Pulmonary artery endothelial cell (primary cell): ENCODE results near the gene GALNT14. TPM values are rescaled to one million over a fixed set of nuclear protein-coding genes. Genes with fewer than 3 reads are reported as not detected.

Experiments
- DNase-seq: peaks from one replicate; pipeline ENCODE4 v3.0.0-alpha.2; 2011; ENCODE audit warnings: low read depth, low spot score
- total RNA-seq: library from RNA; depleted of rRNA; stranded (reverse); fragments of >200 nt; gene quantifications from 2 replicates; pipeline ENCODE4 v1.2.3, GENCODE V29; 2014

GALNT14 gene
- total RNA-seq, 1 donor from 2014 or later: not detected

GRCh38 chr2:31016648-31017047, 121.6 kb downstream of the GALNT14 start:
- DNase-seq: no peak

- no peak for DNase-seq
Observed at GRCh38 chr2:31014516-31014915, 123.7 kb downstream of the GALNT14 start.

GRCh38 chr2:31013301-31013700, 124.9 kb downstream of the GALNT14 start:
- DNase-seq: no peak

GRCh38 chr2:31012406-31012805, 125.8 kb downstream of the GALNT14 start:
- no peak for DNase-seq

GRCh38 chr2:31011587-31011986, 126.7 kb downstream of the GALNT14 start:
- DNase-seq: no peak

- no peak for DNase-seq
Observed at GRCh38 chr2:31008561-31009114, 129.6 kb downstream of the GALNT14 start.

- no peak for DNase-seq
Observed at GRCh38 chr2:31004257-31004656, 134.0 kb downstream of the GALNT14 start.

GRCh38 chr2:31003749-31004148, 134.5 kb downstream of the GALNT14 start:
- DNase-seq: no peak

GRCh38 chr2:31002537-31003150, 135.6 kb downstream of the GALNT14 start:
- no peak for DNase-seq

GRCh38 chr2:31000970-31001369, 137.3 kb downstream of the GALNT14 start:
- DNase-seq: no peak

GRCh38 chr2:30998672-30999071, 139.6 kb downstream of the GALNT14 start:
- no peak for DNase-seq

- DNase-seq: no peak
Observed at GRCh38 chr2:30997979-30998378, 140.3 kb downstream of the GALNT14 start.

GRCh38 chr2:30994227-30995056, 143.8 kb downstream of the GALNT14 start:
- DNase-seq: no peak

GRCh38 chr2:30992781-30993180, 145.5 kb downstream of the GALNT14 start:
- no peak for DNase-seq

- DNase-seq: no peak
Observed at GRCh38 chr2:30990671-30991070, 147.6 kb downstream of the GALNT14 start.

GRCh38 chr2:30990176-30990575, 148.1 kb downstream of the GALNT14 start:
- no peak for DNase-seq

- DNase-seq: no peak
Observed at GRCh38 chr2:30989746-30990145, 148.5 kb downstream of the GALNT14 start.

GRCh38 chr2:30987566-30987965, 150.7 kb downstream of the GALNT14 start:
- DNase-seq: no peak

GRCh38 chr2:30986231-30986580, 152.0 kb downstream of the GALNT14 start:
- DNase-seq: no peak

GRCh38 chr2:30985493-30986230, 152.6 kb downstream of the GALNT14 start:
- DNase-seq: no peak

- DNase-seq: no peak
Observed at GRCh38 chr2:30984148-30984547, 154.1 kb downstream of the GALNT14 start.

GRCh38 chr2:30981510-30981909, 156.7 kb downstream of the GALNT14 start:
- DNase-seq: no peak
